IMR-90 (cell line): ENCODE measurements around the gene TEAD4. TPM values are rescaled to one million over a fixed set of nuclear protein-coding genes. Genes with fewer than 3 reads are reported as not detected.

ENCODE experiments used
- ATAC-seq: fragments of 200-7000 bp; cut with Tn5 transposase; 2 replicates; pipeline ENCODE4 v1.9.1; 2020; ENCODE audit warnings: low read depth, mild to moderate bottlenecking, moderate library complexity
- BruUV-seq: library from RNA; stranded (reverse); fragments of 400-500 nt; replicated peaks from 2 replicates; lab custom pipeline; 2021; lab: Mats Ljungman, UMichigan
- CTCF ChIA-PET: fragments of 300-600 bp; formaldehyde crosslinking; extraction: SDS; loops from one replicate; lab custom pipeline; 2021; ENCODE audit warnings: antibody characterized with exemption; lab: Yijun Ruan, JAX
- POLR2A ChIA-PET: fragments of 300-600 bp; sonication (Branson Sonifier 250); formaldehyde crosslinking; loops from one replicate; lab custom pipeline; 2022; ENCODE audit warnings: antibody characterized with exemption; ENCODE audit not compliant: unreplicated experiment; lab: Charles Lee
- DNase-seq: peaks from one replicate; pipeline ENCODE4 v3.0.0; 2013
- H2AFZ ChIP-seq: replicated peaks from 2 replicates; pipeline ENCODE3; 2013; ENCODE audit warnings: low read length, mild to moderate bottlenecking; ENCODE audit not compliant: poor library complexity
- H2AK5ac ChIP-seq: 2 replicates; pipeline ENCODE4 v1.6.1; 2013; ENCODE audit warnings: low read depth, low read length, inconsistent platforms
- H2AK9ac ChIP-seq: replicated peaks from 2 replicates; pipeline ENCODE3; 2013; ENCODE audit warnings: mild to moderate bottlenecking, low read depth, low read length, moderate library complexity; ENCODE audit not compliant: poor library complexity
- H2BK120ac ChIP-seq: 2 replicates; pipeline ENCODE4 v1.6.1; 2013; ENCODE audit warnings: low read depth, low read length, inconsistent platforms
- H2BK15ac ChIP-seq: 3 replicates; pipeline ENCODE4 v1.6.1; 2013; ENCODE audit warnings: low read depth, low read length, inconsistent platforms
- H2BK20ac ChIP-seq: 2 replicates; pipeline ENCODE4 v1.6.1; 2013; ENCODE audit warnings: low read depth, mild to moderate bottlenecking, inconsistent platforms, low read length, moderate library complexity
- H2BK5ac ChIP-seq: 2 replicates; pipeline ENCODE4 v1.6.1; 2013; ENCODE audit warnings: mild to moderate bottlenecking, low read depth, low read length, inconsistent platforms; ENCODE audit not compliant: poor library complexity, severe bottlenecking
- H3K14ac ChIP-seq: replicated peaks from 2 replicates; pipeline ENCODE4 v1.6.1; 2013; ENCODE audit warnings: low read depth, low read length, inconsistent platforms
- H3K18ac ChIP-seq: 2 replicates; pipeline ENCODE4 v1.6.1; 2013; ENCODE audit warnings: low read depth, low read length, control low read depth
- H3K23ac ChIP-seq: 2 replicates; pipeline ENCODE4 v1.6.1; 2013; ENCODE audit warnings: low read depth, low read length, inconsistent platforms
- H3K27ac ChIP-seq: 2 replicates; pipeline ENCODE4 v1.5.1; 2013; ENCODE audit warnings: mild to moderate bottlenecking, control low read depth, low read length; ENCODE audit not compliant: insufficient read depth
- H3K27me3 ChIP-seq: 2 replicates; pipeline ENCODE4 v1.6.1; 2013; ENCODE audit warnings: low read length; ENCODE audit not compliant: control insufficient read depth, insufficient read depth
- H3K36me3 ChIP-seq: 2 replicates; pipeline ENCODE4 v1.6.1; 2013; ENCODE audit warnings: low read length, mixed read lengths; ENCODE audit not compliant: control insufficient read depth, insufficient read depth
- H3K4ac ChIP-seq: 2 replicates; pipeline ENCODE4 v1.6.1; 2013; ENCODE audit warnings: low read depth, low read length, inconsistent platforms
- H3K4me1 ChIP-seq: 2 replicates; pipeline ENCODE4 v1.6.1; 2013; ENCODE audit warnings: low read length, mixed read lengths; ENCODE audit not compliant: control insufficient read depth, insufficient read depth
- H3K4me2 ChIP-seq: 2 replicates; pipeline ENCODE4 v1.6.1; 2013; ENCODE audit warnings: low read depth, mild to moderate bottlenecking, control low read depth, low read length, moderate library complexity
- H3K4me3 ChIP-seq: 2 replicates; pipeline ENCODE4 v1.5.1; 2013; ENCODE audit warnings: low read depth, mild to moderate bottlenecking, control low read depth, low read length, moderate library complexity; ENCODE audit not compliant: insufficient read depth
- H3K56ac ChIP-seq: 2 replicates; pipeline ENCODE4 v1.6.1; 2013; ENCODE audit warnings: low read length, inconsistent platforms; ENCODE audit not compliant: insufficient read depth; ENCODE audit errors: extremely low read depth
- H3K79me1 ChIP-seq, 2 experiments: 2 replicates each; pipeline ENCODE4 v1.6.1; 2013; ENCODE audit warnings: low read length in 2 of 2, inconsistent platforms in 1 of 2, low read depth in 1 of 2
- H3K9ac ChIP-seq: 2 replicates; pipeline ENCODE4 v1.6.1; 2013; ENCODE audit warnings: low read depth, low read length, control low read depth
- H3K9me1 ChIP-seq: 2 replicates; pipeline ENCODE4 v1.6.1; 2013; ENCODE audit warnings: low read length, inconsistent platforms; ENCODE audit not compliant: insufficient read depth
- H3K9me3 ChIP-seq: 2 replicates; pipeline ENCODE4 v1.6.1; 2013; ENCODE audit warnings: low read length; ENCODE audit not compliant: control insufficient read depth, insufficient read depth
- H4K20me1 ChIP-seq: 2 replicates; pipeline ENCODE4 v1.6.1; 2013; ENCODE audit warnings: low read length, inconsistent platforms; ENCODE audit not compliant: insufficient read depth
- H4K5ac ChIP-seq: 2 replicates; pipeline ENCODE4 v1.6.1; 2013; ENCODE audit warnings: mild to moderate bottlenecking, low read depth, low read length, control low read depth
- H4K8ac ChIP-seq, 2 experiments: 2 replicates each; pipeline ENCODE4 v1.6.1; 2013; ENCODE audit warnings: low read depth in 2 of 2, low read length in 2 of 2, control low read depth in 1 of 2, inconsistent platforms in 1 of 2
- H4K91ac ChIP-seq: 2 replicates; pipeline ENCODE4 v1.6.1; 2013; ENCODE audit warnings: low read depth, low read length, inconsistent platforms; ENCODE audit not compliant: insufficient read depth
- MXI1 ChIP-seq: IDR thresholded peaks from 2 replicates; pipeline ENCODE4 v1.6.1; 2012; ENCODE audit warnings: low read depth, mild to moderate bottlenecking, low read length, moderate library complexity, borderline replicate concordance
- RFX5 ChIP-seq: IDR thresholded peaks from 2 replicates; pipeline ENCODE4 v1.8.0; 2012; ENCODE audit warnings: low read depth, mild to moderate bottlenecking, low read length, moderate library complexity
- WGBS, 2 experiments: methylation state at CpG; one replicate each; pipeline versions ENCODE4 v1.1.5 to v1.1.7; 2013; ENCODE audit warnings: missing lambda C conversion rate in 2 of 2; ENCODE audit not compliant: insufficient read length in 1 of 2; ENCODE audit errors: extremely low coverage in 2 of 2; 5-methylcytosine and 5-hydroxymethylcytosine counted together
- dilution Hi-C: fragments of 300-500 bp; cut with HindIII; formaldehyde crosslinking; loops from one replicate; pipeline ENCODE4 v1.14.3; 2018; ENCODE audit warnings: low sequenced_read_pairs; ENCODE audit not compliant: unreplicated experiment
- in situ Hi-C: fragments of 300-500 bp; cut with MboI; formaldehyde crosslinking; loops from 3 replicates; pipeline ENCODE4 v1.14.3; 2019; ENCODE audit warnings: low sequenced_read_pairs, inconsistent platforms, mixed read lengths
- intact Hi-C: fragments of 100-400 bp; cut with micrococcal nuclease; formaldehyde crosslinking; loops from 2 replicates; pipeline ENCODE4 v1.10.0; 2022
- polyA plus RNA-seq, 3 experiments: library from polyadenylated mRNA; depleted of rRNA; stranded (reverse); fragments of >200 nt; gene quantifications; 2 replicates each; pipeline ENCODE4 v1.2.3, GENCODE V29; 2012; ENCODE audit warnings: low replicate concordance in 1 of 3
- total RNA-seq: library from RNA; depleted of rRNA; stranded (reverse); fragments of >200 nt; gene quantifications from 2 replicates; pipeline ENCODE4 v1.2.3, GENCODE V29; 2012

Gene TEAD4
- total and polyA plus RNA-seq, 2 of the 4 experiments (the other 2 are of a cell fraction) = 8.8 to 24.9 TPM

GRCh38 chr12:2980630-2981029, 21.4 kb downstream of the TEAD4 start:
- Histone ChIP-seq H2AK5ac (no peak overlapping the region), H3K9me1 (peaks cover 10% of the 10 kb centered on the region; the same call in 1 of the 2 replicates), H3K56ac (no peak overlapping the region), H3K4ac (no peak overlapping the region), H3K4me1 (peaks cover 2% of the 10 kb centered on the region; the same call in 1 of the 2 replicates), H3K9me3 (no peaks in the 10 kb centered on the region), H3K4me3 (no peak overlapping the region), H3K9ac (no peak overlapping the region), H3K14ac (no peak overlapping the region), H3K36me3 (peaks cover 6% of the 10 kb centered on the region), H3K18ac (no peak overlapping the region), H3K23ac (no peak overlapping the region), H3K79me1 (peaks cover 13 to 53% of the 10 kb centered on the region in 2 experiments; a peak in 3 of 4 replicates), H2AFZ (no peak overlapping the region), H3K4me2 (no peak overlapping the region), H4K20me1 (peaks cover 18% of the 10 kb centered on the region), H2BK15ac (no peak overlapping the region), H4K5ac (no peak overlapping the region), H4K91ac (no peak overlapping the region), H2BK120ac (no peak overlapping the region), H2AK9ac (no peak overlapping the region), H4K8ac (no peak overlapping the region), H2BK5ac (no peak overlapping the region), H3K27me3 (no peaks in the 10 kb centered on the region), H3K27ac (no peak overlapping the region), H2BK20ac (no peak overlapping the region)
- in situ Hi-C loops (no loop called here), intact Hi-C loops (no loop called here), dilution Hi-C loops (no loop called here)
- no TSS peak for BruUV-seq
- ChIA-PET CTCF (no interaction called here), POLR2A (no interaction called here)
- 60% methylated on average over 1 of the region's 7 CpGs; no CpG with 5 or more reads in 1 of the 2 experiments for WGBS, 2 experiments
- TF ChIP-seq MXI1 (no peak), RFX5 (no peak)
- no peak for DNase-seq
- no peak for ATAC-seq
